Measurements from ENCODE around the gene HERC3. TPM values are rescaled to one million over a fixed set of nuclear protein-coding genes. Genes with fewer than 3 reads are reported as not detected.

Gene HERC3
- total and polyA plus RNA-seq, 8 donors, result 4.4 to 58.0 (median 34.2) TPM

GRCh38 chr4:88757067-88757466, 164.8 kb downstream of the HERC3 start:
- intact Hi-C loops (cut with DNase I; ENCODE audit: low total_unique reads), result no loop called here
- peaks cover 13 to 76% (median 45%) of the 10 kb centered on the region in 4 donors for H3K4me1 ChIP-seq

GRCh38 chr4:88757776-88758175, 165.5 kb downstream of the HERC3 start:
- 82 to 93% (median 92%) methylated on average over 6 of the region's 6 CpGs for WGBS, 5 donors
- peaks cover 0 to 33% (median 27%) of the 10 kb centered on the region in 4 donors for H3K36me3 ChIP-seq
- intact Hi-C loops (cut with DNase I; ENCODE audit: low total_unique reads), result no loop called here
- TF ChIP-seq POLR2AphosphoS5 (IDR thresholded peaks at IDR 0.05) (no peak), POLR2A (IDR thresholded peaks at IDR 0.05) (no peak), EP300 (IDR thresholded peaks at IDR 0.05) (no peak), CTCF (IDR thresholded peaks at IDR 0.05) (no peak)
- H3K27me3 ChIP-seq, result no peaks in the 10 kb centered on the region
- H3K27ac ChIP-seq, result no peak overlapping the region
- H3K9me3 ChIP-seq, result no peaks in the 10 kb centered on the region
- peaks cover 13 to 70% (median 41%) of the 10 kb centered on the region in 4 donors for H3K4me1 ChIP-seq
- no peak for DNase-seq
- no peak overlapping the region for H3K4me3 ChIP-seq

More at GRCh38 chr4:88757067-88757466, 164.8 kb downstream of the HERC3 start:
- TF ChIP-seq EP300 (IDR thresholded peaks at IDR 0.05), result no peak
- TF ChIP-seq CTCF (IDR thresholded peaks at IDR 0.05), result no peak
- no peak for TF ChIP-seq POLR2A (IDR thresholded peaks at IDR 0.05)
- no peak for TF ChIP-seq POLR2AphosphoS5 (IDR thresholded peaks at IDR 0.05)
- Histone ChIP-seq H3K27ac (no peak overlapping the region), H3K4me3 (no peak overlapping the region), H3K27me3 (no peaks in the 10 kb centered on the region), H3K9me3 (no peaks in the 10 kb centered on the region), H3K36me3 (peaks cover 0 to 30% (median 25%) of the 10 kb centered on the region in 4 donors)
- no peak for DNase-seq

Small RNA genes lying within 50 kb of the gene (small RNA-seq; reads per million reads assigned to genes)
- gene RF02115, result 0 reads per million in 4 donors
- 0 to 0.07 (median 0) reads per million in 4 donors for gene RNU6-33P

Other genes with a start within 250 kb of the HERC3 start
- 10 to 100 TPM in 2 of 5 donors, 1 to 10 TPM in 2, under 1 TPM in 1; 0.58 to 18.7 (median 1.8) TPM for gene HERC6, start 213.6 kb upstream of the HERC3 start, total RNA-seq
- gene HERC6, start 213.6 kb upstream of the HERC3 start, polyA plus RNA-seq, result 1 to 10 TPM; 4.4 to 9.6 (median 5.9) TPM
- gene HERC5, start 135.4 kb upstream of the HERC3 start, total RNA-seq, result 10 to 100 TPM in 1 of 5 donors, 1 to 10 TPM in 3, not detected in 1; 1.7 to 11.6 (median 6.3) TPM
- gene HERC5, start 135.4 kb upstream of the HERC3 start, polyA plus RNA-seq, result 1 to 10 TPM; 2.2 to 3.2 (median 3.1) TPM
- 100 to 1,000 TPM in 2 of 5 donors, 10 to 100 TPM in 3; 11.7 to 296 (median 97.1) TPM for gene PYURF, start 68.7 kb upstream of the HERC3 start, total RNA-seq
- 100 to 1,000 TPM in 1 of 3 donors, 10 to 100 TPM in 2; 75.9 to 112 (median 91.8) TPM for gene PYURF, start 68.7 kb upstream of the HERC3 start, polyA plus RNA-seq
- gene NAP1L5, start 105.3 kb downstream of the HERC3 start, total RNA-seq, result 10 to 100 TPM in 1 of 5 donors, 1 to 10 TPM in 3, not detected in 1; 3.5 to 22.6 (median 7.5) TPM
- gene NAP1L5, start 105.3 kb downstream of the HERC3 start, polyA plus RNA-seq, result 1 to 10 TPM; 3.1 to 6.3 (median 4.7) TPM